Adipose tissue (tissue), 3 donors: ENCODE data around the gene TNKS1BP1. TPM values are rescaled to one million over a fixed set of nuclear protein-coding genes. Genes with fewer than 3 reads are reported as not detected.
"Not testable (repeated sequence)": the region's sequence is repeated elsewhere in the genome, so short reads cannot be mapped to it uniquely, and the experiment has no call there.

ENCODE experiments used
- H3K27ac ChIP-seq: one replicate; pipeline ENCODE4 v1.5.1; 2013; ENCODE audit warnings: low read depth, low read length
- WGBS, 3 donors: extraction: QIAGEN DNeasy Blood & Tissue Kit; methylation state at CpG; one replicate each; pipeline ENCODE4 v1.1.7; 2013; 5-methylcytosine and 5-hydroxymethylcytosine counted together
- polyA plus RNA-seq, 3 donors: library from polyadenylated mRNA; stranded (reverse); fragments of 200-250 nt; gene quantifications; one replicate each; pipeline ENCODE4 v1.2.3, GENCODE V29; 2013
- donor health status: healthy with polysubstance abuse.
- donor health status: Bipolar disorder and iron deficiency.
- donor health status: healthy.

The TNKS1BP1 gene
- polyA plus RNA-seq, 3 donors: 69.8 to 237 (median 176) TPM

DNA sequence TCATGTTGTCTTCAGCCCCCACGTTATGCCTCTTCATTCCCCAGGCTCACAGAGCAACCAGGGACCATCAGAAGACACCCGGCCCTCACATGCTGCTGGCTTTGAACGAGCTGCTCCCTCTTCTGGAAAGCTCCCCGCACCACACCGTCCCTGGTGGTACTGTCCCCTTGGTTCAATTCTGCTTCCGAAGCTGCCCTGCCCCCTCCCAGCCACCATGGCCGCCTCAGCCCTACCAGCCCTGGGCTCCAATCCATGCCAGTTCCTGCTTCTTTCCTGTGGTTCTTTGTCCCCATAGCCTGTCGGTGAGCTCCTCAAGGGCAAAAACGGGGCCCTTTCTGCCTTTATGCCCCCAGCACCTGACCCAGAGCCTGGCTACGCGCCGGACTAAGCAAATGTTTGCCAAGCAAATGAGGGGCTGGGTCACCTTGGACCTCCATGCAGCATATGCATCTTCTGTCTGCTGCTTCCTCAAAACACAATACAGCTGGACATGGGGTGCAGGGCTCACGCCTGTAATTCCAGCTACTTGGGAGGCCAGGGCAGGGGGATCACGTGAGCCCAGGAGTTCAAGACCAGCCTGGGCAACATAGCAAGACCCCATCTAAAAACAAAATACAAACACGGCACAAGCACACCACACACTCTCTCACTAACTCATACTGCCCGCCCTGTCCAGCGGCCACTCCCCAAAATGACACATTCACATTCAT is 21.3 kb downstream of the TNKS1BP1 start:
- no peak overlapping the region for H3K27ac ChIP-seq
- WGBS, 3 donors: 66 to 86% (median 79%) methylated on average over 17 of the region's 17 CpGs

DNA sequence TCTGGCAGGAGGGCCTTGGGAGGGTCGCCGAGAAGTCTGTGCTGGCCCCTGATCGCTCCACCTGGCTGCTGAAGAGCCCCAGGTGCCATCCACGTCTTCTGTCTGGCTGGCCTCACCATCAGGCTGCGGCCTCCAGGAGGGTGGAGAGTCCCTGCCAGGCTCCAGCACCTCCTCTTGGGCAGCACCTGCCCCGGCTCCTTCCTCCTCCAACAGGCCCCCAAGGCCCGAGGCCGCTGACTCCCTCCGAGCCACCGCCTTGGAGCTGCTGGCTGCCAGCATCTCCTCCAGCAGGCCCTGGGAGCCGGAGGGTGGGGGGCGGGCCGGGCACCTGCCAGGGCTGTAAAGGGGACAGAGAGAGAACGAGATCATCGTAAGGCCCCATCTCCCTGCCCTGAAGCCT is 22.3 kb downstream of the TNKS1BP1 start:
- WGBS, 3 donors: 87 to 95% (median 93%) methylated on average over 13 to 15 of the region's 15 CpGs

DNA sequence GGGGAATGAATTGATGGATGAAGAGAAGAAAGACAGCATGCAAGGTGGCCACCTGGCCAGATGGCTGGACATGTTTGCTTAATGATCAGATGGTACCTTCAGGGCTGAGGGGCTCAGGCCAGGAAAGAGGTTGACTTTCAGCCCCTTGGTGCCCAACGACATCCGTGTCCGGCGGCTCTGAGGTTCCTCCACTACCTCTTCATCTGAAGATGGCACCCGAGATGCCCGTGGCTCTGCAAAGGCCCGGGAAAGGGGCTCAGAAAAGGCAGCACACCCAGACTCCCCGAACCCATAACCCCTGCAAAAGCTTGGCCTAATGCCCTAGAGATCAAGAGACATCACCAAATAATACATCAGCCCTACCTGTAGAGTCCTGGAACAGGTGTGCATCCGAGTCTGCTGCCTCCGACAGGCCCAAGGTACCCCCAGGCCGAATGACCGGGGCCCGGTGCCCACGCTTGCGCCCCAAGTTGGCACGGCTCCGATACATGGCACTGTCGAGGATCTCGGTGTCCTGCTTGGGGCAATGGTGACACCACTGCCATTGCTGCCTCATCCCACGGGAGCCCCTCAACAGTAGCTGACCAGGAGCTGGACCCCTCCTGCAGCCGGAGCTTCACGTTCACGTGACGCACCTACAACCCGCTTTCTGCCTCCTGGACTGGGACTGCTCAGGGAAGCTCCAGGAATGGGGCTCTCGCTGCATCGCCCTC is 22.9 kb downstream of the TNKS1BP1 start:
- WGBS, 3 donors: 96 to 98% (median 98%) methylated on average over 26 to 27 of the region's 27 CpGs
- no peak overlapping the region for H3K27ac ChIP-seq

More for the DNA sequence above, 22.3 kb downstream of the TNKS1BP1 start:
- no peak overlapping the region for H3K27ac ChIP-seq

DNA sequence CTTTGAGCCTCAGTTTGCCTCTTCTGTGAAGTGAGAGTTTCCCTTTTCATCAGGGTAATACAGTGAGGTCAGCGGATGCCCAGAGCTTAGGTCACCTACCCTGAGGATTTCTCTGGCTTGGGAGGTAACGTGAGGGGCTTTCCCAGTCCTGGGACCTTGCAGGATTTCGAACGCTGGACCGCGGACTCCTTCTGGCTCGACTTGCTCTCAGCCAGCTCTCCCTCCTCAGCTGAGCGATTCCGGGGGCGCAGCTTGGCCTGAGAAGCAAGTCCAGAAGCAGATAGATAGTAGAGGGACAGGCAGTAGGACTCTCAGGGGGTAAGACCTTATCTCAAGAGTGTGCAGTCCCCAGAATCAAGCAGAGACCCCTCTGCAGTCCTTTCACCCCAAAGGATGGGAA is 24.0 kb downstream of the TNKS1BP1 start:
- no peak overlapping the region for H3K27ac ChIP-seq
- WGBS, 3 donors: 96 to 98% (median 97%) methylated on average over 10 of the region's 10 CpGs

DNA sequence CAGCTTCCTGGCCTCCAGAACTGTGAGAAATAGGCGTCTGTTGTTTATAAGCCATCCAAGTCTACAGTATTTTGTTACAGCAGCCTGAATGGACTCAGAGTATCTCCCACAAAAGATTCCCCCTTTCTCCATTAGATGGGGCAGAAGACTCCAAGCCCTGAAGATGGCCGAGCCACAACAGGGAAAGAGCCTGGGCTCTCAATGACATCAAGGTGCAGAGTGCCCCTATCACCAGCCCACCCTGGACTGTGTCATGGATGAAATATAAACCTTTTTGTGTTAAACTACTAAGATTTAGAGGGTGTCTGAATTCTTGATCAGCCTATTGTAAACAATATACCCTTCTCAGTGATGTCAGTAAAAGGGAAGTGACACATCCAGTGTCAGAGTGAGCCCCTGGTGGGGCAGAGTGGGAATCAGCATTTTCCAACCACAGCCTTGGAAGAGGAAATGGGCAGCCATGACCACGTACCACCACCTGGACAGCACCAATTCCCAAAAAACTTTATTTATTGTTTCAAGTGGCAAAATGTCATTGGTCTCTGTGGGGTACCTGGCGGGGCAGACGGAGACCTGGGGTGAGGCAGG is 25.5 kb downstream of the TNKS1BP1 start:
- no peak overlapping the region for H3K27ac ChIP-seq
- WGBS, 3 donors: 95 to 99% (median 98%) methylated on average over 5 of the region's 5 CpGs

DNA sequence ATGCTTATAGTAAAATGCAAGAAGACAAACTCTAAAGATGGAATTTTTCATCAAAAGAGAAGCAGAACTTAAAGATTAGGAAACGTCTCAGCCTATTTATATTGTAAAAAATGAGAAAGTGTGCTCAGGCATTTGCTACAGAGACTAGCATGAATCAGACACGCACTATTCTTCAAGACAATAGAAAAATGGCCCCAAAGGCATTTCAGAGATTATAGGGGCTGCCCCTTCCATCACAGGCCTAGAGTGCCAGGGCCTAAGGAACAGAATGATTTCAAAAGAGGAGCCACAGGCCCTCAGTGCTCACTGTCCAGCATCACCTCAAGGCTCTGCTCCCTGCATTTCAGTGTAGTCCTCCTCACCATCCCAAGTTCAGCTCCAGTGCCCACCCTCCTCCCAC is 27.5 kb downstream of the TNKS1BP1 start:
- no peak overlapping the region for H3K27ac ChIP-seq
- 84 to 91% (median 87%) methylated on average over 2 of the region's 2 CpGs for WGBS, 3 donors

DNA sequence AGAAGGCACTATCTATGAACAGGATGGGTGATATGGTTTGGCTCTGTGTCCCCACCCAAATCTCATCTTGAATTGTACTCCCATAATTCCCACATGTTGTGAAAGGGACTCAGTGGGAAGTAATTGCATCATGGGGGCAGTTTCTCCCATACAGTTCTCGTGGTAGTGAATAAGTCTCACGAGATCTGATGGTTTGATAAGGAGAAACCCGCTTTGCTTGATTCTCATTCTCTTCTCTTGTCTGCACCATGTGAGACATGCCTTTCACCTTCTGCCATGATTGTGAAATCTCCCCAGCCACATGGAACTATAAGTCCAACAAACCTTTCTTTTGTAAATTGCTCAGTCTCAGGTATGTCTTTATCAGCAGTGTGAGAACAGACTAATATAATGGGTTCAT is 28.5 kb downstream of the TNKS1BP1 start:
- not testable (repeated sequence) for H3K27ac ChIP-seq
- 83 to 89% (median 88%) methylated on average over 3 of the region's 3 CpGs for WGBS, 3 donors

DNA sequence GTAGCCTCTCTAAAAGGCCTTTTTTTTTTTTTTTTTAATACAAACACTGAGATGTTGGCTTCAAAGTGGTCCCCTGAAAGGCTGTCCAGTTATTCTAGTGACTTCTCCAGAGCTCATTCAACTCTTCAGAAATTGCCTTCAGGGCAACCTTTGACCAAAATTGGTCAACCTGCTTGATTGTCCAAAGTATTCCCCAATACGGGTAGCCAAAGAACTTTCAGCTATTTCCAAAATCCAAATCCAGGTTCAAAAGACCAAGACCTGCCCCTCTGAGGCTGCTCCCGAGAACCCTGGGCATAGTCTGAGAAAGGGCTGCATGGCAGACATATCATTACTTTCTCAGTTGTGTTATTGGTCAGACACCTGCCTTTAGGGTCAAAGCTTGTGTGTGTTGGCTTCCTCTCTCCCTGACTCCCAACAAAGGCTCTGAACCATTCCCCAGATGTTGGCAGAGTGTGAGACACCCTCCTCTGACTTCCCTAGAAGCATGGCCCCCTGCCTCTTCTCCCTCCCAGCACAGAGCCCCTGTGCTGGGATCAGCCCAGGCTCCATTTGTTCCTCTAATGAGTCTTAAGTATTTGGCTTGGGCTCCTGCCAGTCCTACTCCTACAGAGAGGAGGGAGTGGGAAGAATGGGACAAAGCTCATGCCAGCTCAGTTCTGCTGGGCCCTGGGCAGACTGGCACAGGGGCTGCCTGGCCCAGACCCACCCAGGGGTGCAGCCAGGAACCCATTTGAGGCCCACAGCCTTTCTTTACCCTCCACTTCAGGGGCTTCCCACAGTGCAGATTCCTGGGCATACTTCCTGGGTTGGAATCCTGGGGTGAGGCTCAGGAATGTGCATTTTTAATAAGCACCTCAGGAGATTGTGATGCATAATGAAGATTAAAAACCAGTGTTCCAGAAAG is 30.3 kb downstream of the TNKS1BP1 start:
- WGBS, 3 donors: 85 to 89% (median 85%) methylated on average over 2 of the region's 2 CpGs
- no peak overlapping the region for H3K27ac ChIP-seq

DNA sequence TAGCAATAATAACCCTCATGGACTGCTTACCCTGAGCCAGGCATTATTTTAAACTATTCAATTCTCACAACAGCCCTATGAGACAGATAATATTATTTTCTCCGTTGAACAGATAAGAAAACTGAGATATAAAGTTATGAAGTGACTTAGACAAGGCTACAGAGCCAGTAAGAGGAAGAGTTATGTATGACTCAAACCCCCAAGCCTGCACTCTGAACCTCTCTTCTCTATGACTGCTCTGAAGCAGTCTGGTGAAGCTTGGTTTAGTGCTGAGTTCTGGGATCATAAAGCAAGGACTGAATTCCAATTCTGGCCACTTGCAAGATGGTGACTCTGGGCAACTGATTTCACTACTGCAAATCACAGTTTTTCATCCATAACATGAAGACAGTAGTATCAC is 34.5 kb downstream of the TNKS1BP1 start:
- WGBS, 3 donors: 51 to 81% (median 72%) methylated on average over 1 of the region's 1 CpG
- H3K27ac ChIP-seq: no peak overlapping the region

DNA sequence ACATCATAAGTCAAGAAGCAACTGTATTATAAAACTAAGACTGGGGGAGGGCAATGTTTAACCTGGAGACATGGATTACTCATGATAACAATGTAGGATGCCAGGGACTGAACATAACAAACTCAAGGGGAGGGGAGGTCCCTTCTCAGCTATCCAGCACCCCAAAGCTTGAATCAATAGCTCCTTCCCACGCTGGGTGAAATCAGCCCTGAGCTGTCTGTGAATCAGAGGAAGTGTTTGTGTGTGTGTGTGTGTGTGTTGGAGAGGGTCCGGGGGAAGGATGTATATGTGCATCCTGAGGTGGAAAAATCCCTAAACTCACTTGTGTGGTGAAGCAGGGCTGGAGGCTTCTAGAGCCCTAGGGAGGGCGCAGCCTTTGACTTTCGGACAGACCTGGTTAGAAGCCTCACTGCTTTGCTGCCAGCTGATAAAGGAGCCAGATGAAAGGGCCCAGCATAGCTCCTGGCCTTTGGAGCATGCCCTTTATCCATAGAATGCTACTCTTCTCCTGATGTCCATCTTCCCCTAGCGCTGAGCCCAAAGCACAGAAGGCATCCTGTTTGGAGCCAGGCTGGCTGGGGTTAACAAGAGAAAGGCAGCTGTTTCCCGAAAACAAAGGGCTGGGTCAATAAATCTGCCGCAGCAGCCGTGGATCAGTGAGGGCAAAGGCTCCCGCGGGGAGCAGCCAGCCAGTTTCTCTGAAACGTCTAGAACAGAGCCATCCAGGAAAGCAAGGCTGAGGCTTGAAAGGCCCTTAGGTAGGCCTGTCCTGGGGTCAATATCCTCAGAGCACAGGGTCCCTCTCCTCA is 35.8 kb downstream of the TNKS1BP1 start:
- WGBS, 3 donors: 21 to 25% (median 24%) methylated on average over 11 of the region's 11 CpGs
- no peak overlapping the region for H3K27ac ChIP-seq

DNA sequence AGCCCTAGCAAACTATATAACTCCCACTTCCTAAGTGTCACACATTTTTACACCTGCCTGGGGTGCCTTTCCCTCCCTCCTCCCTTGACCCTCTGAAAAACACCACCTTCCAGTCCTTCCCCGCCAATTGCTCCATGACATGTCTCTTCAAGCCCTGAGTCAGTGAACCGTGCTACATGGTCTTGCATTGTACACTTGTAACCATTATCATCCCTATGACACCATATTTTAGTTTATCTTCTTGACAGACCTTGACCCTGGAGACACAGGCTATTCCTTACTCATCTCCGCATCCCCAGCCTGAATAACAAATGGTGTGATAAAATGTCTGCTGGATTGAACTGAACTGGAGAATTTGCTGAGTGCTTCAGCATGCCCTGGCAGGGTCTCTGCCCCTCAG is 36.9 kb downstream of the TNKS1BP1 start:
- 95 to 98% (median 95%) methylated on average over 3 of the region's 3 CpGs for WGBS, 3 donors
- no peak overlapping the region for H3K27ac ChIP-seq

DNA sequence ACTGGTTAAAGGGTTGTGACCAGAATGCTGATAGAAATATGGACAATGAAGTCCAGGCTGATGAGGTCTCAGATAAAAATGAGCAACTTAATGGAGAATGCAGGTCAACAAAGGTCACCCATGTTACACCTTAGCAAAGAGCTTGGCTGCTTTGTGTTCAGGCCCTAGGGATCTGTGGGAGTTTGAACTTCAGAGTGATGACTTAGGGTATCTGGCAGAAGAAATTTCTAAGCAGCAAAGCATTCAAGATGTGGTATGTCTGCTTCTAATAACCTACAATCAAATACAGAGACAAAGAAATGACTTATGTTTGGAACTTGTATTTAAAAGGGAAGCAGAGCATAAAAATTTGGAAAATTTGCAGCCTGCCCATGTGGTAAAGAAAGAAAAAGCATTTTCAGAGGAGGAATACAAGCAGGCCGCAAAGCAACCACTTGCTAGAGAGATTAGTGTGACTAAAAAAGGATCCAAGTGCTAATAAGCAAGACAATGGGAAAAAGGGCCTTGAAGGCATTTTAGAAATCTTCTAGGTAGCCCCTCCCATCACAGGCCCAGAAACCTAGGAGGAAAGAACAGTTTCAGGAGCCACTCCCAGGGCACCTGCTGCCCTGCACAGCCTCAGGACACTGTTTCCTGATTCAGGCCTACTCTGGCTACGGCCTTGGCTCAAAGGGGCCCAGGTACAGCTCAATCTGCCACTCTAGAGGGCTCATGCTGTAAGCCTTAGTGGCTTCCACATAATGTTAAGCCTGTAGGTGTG is 41.3 kb downstream of the TNKS1BP1 start:
- H3K27ac ChIP-seq: no peak overlapping the region
- 89 to 97% (median 96%) methylated on average over 2 of the region's 2 CpGs for WGBS, 3 donors

DNA sequence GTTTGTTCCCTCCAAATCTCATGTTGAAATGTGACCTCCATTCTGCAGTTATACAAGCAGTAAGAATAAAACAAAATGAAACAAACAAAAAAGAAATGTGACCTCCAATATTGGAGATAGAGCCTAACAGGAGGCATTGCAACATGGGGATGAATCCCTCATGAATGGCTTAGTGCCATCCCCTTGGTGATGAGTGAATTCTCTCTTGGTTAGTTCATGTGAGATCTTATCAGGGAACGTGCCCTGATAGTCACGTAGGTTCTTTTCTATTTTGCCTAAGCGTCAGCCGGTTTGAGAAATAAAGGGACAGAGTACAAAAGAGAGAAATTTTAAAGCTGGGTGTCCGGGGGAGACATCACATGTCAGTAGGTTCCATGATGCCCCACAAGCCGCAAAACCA is 43.2 kb downstream of the TNKS1BP1 start:
- WGBS, 3 donors: 87 to 96% (median 88%) methylated on average over 6 of the region's 6 CpGs
- not testable (repeated sequence) for H3K27ac ChIP-seq

DNA sequence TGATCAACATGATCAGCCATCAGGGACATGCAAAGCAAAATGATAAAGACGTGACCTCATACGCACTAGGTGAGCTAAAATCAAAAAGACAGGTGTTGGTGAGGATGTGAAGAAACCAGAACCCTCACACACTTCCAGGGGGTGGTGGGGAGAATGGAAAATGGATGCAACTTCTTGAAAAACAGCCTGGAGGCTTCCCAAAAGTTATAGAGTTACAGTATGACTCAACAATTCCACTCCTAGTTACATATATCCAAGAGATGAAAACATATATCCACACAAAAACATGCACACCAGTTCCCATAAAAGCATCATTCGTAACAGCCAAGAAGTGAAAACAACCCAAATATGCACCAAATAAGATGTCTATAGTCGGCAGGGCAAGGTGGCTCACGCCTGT is 45.6 kb downstream of the TNKS1BP1 start:
- H3K27ac ChIP-seq: no peak overlapping the region
- WGBS, 3 donors: 79 to 89% (median 84%) methylated on average over 5 of the region's 5 CpGs

DNA sequence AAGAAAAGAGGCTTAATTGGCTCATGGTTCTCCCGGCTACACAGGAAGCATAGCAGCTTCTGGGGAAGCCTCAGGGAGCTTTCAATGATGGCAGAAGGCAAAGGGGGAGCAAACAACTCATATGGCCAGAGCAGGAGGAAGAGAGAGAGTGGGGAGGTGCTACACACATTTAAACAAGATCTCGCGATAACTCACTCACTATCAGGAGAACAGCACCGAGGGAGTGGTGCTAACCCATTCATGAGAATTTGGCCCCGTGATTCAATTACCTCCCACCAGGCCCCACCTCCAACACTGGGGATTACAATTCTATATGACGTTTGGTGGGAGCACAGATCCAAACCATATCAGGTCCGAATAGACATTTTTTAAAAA is 46.0 kb downstream of the TNKS1BP1 start:
- H3K27ac ChIP-seq: no peak overlapping the region
- 80 to 85% (median 83%) methylated on average over 7 of the region's 7 CpGs for WGBS, 3 donors

DNA sequence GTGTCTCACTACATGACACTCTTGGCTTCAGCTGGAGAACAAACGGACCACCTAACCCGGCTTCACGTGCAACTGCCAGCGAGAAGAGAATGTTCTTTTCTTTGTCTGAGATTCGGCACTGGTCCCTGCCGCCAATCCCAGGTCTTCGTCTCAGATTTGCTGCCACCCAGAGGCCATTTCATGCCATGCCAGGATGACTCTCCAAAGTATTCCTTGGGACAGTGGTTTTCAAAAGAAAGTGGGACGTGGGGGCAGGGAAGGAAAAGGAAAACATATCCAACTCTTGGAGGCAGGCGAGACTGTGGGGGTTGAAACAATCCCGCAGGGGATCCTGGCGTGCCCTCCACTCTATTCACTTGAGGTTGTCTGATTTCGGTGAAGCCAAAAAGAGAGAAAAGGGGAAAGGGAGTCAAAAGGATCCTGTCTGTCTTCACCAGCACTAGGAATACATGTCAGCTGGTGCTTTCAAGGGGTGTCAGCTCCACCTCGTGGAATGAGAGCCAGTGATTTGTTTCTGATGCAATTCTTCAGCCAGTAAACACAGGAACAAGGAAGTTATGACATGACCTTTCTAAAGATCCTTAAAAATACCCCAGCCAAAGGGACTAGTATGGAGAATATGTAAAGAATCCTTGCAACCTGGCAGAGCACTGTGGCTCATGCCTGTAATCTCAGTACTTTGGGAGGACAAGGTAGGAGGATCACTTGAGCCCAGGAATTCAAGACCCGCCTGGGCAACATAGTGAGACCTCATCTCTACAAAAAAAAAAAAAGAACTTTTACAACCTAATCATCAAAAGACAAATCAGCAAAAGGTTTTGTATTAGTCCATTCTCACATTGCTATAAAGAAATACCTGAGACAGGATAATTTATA is 46.7 kb downstream of the TNKS1BP1 start:
- 9 to 12% (median 10%) methylated on average over 14 of the region's 14 CpGs for WGBS, 3 donors
- H3K27ac ChIP-seq: peak overlapping the region; percentile 61
